Fibroblast of skin of scalp (primary cell): Measurements from ENCODE around the gene ADCY10.
"Not testable (repeated sequence)": the region's sequence is repeated elsewhere in the genome, so short reads cannot be mapped to it uniquely, and the experiment has no call there.

Source experiments
- DNase-seq: peaks from one replicate; pipeline ENCODE4 v3.0.0-alpha.2; 2013

The ADCY10 gene

GRCh38 chr1:167856711-167857418 lies 57.1 kb downstream of the ADCY10 start:
- DNase-seq: no peak

- no peak for DNase-seq
These were observed 59.8 kb downstream of the ADCY10 start for GRCh38 chr1:167854184-167854583.

GRCh38 chr1:167849666-167850065 lies 64.3 kb downstream of the ADCY10 start:
- no peak for DNase-seq

GRCh38 chr1:167842872-167843271 lies 71.1 kb downstream of the ADCY10 start:
- no peak for DNase-seq

- DNase-seq: no peak
These were observed 72.4 kb downstream of the ADCY10 start for GRCh38 chr1:167841530-167841929.

GRCh38 chr1:167839009-167839408 lies 74.9 kb downstream of the ADCY10 start:
- no peak for DNase-seq

- DNase-seq: no peak
These were observed 76.6 kb downstream of the ADCY10 start for GRCh38 chr1:167837326-167837725.

GRCh38 chr1:167836197-167836596 lies 77.7 kb downstream of the ADCY10 start:
- DNase-seq: no peak

- DNase-seq: no peak
These were observed 80.0 kb downstream of the ADCY10 start for GRCh38 chr1:167833904-167834303.

- DNase-seq: no peak
These were observed 81.2 kb downstream of the ADCY10 start for GRCh38 chr1:167832693-167833092.

GRCh38 chr1:167830668-167831067 lies 83.3 kb downstream of the ADCY10 start:
- not testable (repeated sequence) for DNase-seq

- no peak for DNase-seq
These were observed 84.1 kb downstream of the ADCY10 start for GRCh38 chr1:167829868-167830267.

- no peak for DNase-seq
These were observed 87.8 kb downstream of the ADCY10 start for GRCh38 chr1:167826127-167826526.

- DNase-seq: peak; percentile 16
These were observed 88.4 kb downstream of the ADCY10 start for GRCh38 chr1:167825419-167826079.

- no peak for DNase-seq
These were observed 89.7 kb downstream of the ADCY10 start for GRCh38 chr1:167824163-167824794.

- peak; percentile 60 for DNase-seq
These were observed 91.8 kb downstream of the ADCY10 start for GRCh38 chr1:167821969-167822685.

- DNase-seq: no peak
These were observed 92.6 kb downstream of the ADCY10 start for GRCh38 chr1:167821356-167821685.

- no peak for DNase-seq
These were observed 93.1 kb downstream of the ADCY10 start for GRCh38 chr1:167820684-167821355.

GRCh38 chr1:167819849-167820683 lies 93.9 kb downstream of the ADCY10 start:
- peak; percentile 97 for DNase-seq

GRCh38 chr1:167815650-167816049 lies 98.3 kb downstream of the ADCY10 start:
- DNase-seq: no peak

- no peak for DNase-seq
These were observed 101.0 kb downstream of the ADCY10 start for GRCh38 chr1:167812972-167813371.

- no peak for DNase-seq
These were observed 105.2 kb downstream of the ADCY10 start for GRCh38 chr1:167808690-167809089.
